OCI-LY1 (cell line): Measurements from ENCODE around the gene TIMP2.

Source experiments
- CTCF ChIP-seq: fragments of 200-600 bp; sonication (generic), shearing (Covaris generic); IDR thresholded peaks from 2 replicates; pipeline ENCODE4 v1.5.1; 2017; ENCODE audit warnings: mild to moderate bottlenecking, antibody characterized with exemption, low read length, moderate library complexity, mixed read lengths
- EZH2 ChIP-seq: fragments of 200-600 bp; sonication (generic), shearing (Covaris generic); IDR thresholded peaks from 2 replicates; pipeline ENCODE4 v1.8.0; 2017; ENCODE audit warnings: borderline replicate concordance, mixed run types, mild to moderate bottlenecking, antibody characterized with exemption, low read length, moderate library complexity, mixed read lengths

DNA sequence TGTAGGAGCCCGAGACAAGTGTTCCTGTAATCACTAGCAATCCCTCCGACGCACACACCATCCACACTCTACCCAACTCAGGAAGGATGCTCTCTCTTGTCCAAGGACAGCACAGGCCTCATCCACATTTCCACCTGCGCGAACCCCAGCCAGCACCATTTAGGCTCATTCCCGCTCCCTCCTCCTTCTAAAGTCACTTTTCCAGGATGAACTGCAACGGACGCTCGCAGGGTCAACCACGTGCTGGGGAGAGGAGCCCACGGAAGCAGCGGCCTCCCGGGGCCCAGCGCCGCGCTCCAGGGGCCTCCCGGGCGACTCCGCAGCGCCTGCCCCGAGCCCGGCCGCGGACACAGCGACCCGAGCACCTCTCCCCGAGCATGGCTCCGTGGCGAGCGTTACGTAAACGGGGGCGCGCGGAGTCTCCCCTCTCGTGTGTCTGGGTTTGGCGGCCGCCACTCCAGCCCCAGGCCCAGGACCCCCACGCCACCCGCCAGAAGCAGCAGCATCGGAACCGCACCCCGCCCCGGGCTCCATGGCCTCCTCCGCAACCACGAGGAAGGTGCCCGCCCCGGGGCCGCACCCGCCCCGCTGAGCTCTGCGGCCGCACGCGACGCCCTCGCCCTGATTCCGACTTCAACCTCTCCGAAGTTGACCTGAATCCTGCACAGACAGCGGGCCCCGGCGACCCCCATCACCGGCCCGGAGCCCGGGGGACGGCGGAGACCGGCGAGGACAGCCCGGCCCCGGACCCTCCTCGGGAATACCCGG, 85.2 kb downstream of the TIMP2 start:
- no peak for TF ChIP-seq CTCF
- TF ChIP-seq EZH2: no peak
